Erythroblast (primary cell): ENCODE results near the gene ENPP7.

Experiments
- GATA1 ChIP-seq: IDR thresholded peaks from 2 replicates; pipeline ENCODE4 v1.6.1; 2011; ENCODE audit warnings: low read depth, mild to moderate bottlenecking, control low read depth, low read length, moderate library complexity
- POLR2A ChIP-seq: IDR thresholded peaks from 2 replicates; pipeline ENCODE4 v1.6.1; 2011; ENCODE audit warnings: mild to moderate bottlenecking, low read length

- TF ChIP-seq POLR2A = no peak
- TF ChIP-seq GATA1 = no peak
These were observed 53.7 kb downstream of the ENPP7 start for GRCh38 chr17:79784353-79785016.
